ENCODE data around the gene EBF4.

EBF4 gene

GRCh38 chr20:2692036-2692885 is at the start of gene EBF4:
TSS of gene EBF4 (plus strand) at chr20:2692780. CDS start at chr20:2693646, 866 bp downstream.
- no peak for DNase-seq (ENCODE audit: extremely low read depth, low read depth)
- no peak for TF ChIP-seq CTCF (IDR thresholded peaks at IDR 0.05; ENCODE audit: low read depth, low read length)

- no peak for TF ChIP-seq CTCF (IDR thresholded peaks at IDR 0.05; ENCODE audit: low read depth, low read length)
- no peak for DNase-seq (ENCODE audit: extremely low read depth, low read depth)
Measured at GRCh38 chr20:2643708-2644107, 48.9 kb upstream of the EBF4 start.

- peak; percentile 77 for DNase-seq (ENCODE audit: extremely low read depth, low read depth)
- TF ChIP-seq CTCF (IDR thresholded peaks at IDR 0.05; ENCODE audit: low read depth, low read length): no peak
Measured at GRCh38 chr20:2651772-2652723, 40.5 kb upstream of the EBF4 start, which contains the start of gene NOP56. TSS of gene NOP56 (plus strand) at chr20:2652632. CDS start at chr20:2652661, 29 bp downstream.

GRCh38 chr20:2652724-2653555 is 39.6 kb upstream of the EBF4 start:
- TF ChIP-seq CTCF (IDR thresholded peaks at IDR 0.05; ENCODE audit: low read depth, low read length): no peak
- DNase-seq (ENCODE audit: extremely low read depth, low read depth): no peak

- no peak for DNase-seq (ENCODE audit: extremely low read depth, low read depth)
- no peak for TF ChIP-seq CTCF (IDR thresholded peaks at IDR 0.05; ENCODE audit: low read depth, low read length)
Measured at GRCh38 chr20:2653556-2654383, 38.8 kb upstream of the EBF4 start.

- no peak for DNase-seq (ENCODE audit: extremely low read depth, low read depth)
- no peak for TF ChIP-seq CTCF (IDR thresholded peaks at IDR 0.05; ENCODE audit: low read depth, low read length)
Measured at GRCh38 chr20:2654384-2654822, 38.2 kb upstream of the EBF4 start.
